ENCODE data around the gene CD276.

DNA sequence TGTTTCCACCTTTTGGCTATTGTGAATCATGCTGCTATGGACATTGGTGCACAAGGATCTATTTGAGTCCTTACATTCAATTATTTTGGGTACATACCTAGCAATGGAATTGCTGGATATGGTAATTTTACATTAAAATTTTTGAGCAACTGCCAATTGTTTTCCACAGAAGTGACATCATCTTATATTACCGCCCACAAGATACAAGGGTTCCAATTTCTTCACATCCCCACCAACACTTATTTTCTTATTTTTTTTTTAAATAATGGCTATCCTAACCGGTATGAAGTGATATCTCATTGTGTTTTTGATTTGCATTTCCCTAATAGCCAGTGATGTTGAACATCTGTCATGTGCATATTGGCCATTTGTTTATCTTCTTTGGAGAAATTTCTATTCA lies 28.5 kb upstream of the CD276 start:
- TF ChIP-seq POLR2A (IDR thresholded peaks at IDR 0.05; ENCODE audit: low read depth): no peak
- TF ChIP-seq, protein P1, sequence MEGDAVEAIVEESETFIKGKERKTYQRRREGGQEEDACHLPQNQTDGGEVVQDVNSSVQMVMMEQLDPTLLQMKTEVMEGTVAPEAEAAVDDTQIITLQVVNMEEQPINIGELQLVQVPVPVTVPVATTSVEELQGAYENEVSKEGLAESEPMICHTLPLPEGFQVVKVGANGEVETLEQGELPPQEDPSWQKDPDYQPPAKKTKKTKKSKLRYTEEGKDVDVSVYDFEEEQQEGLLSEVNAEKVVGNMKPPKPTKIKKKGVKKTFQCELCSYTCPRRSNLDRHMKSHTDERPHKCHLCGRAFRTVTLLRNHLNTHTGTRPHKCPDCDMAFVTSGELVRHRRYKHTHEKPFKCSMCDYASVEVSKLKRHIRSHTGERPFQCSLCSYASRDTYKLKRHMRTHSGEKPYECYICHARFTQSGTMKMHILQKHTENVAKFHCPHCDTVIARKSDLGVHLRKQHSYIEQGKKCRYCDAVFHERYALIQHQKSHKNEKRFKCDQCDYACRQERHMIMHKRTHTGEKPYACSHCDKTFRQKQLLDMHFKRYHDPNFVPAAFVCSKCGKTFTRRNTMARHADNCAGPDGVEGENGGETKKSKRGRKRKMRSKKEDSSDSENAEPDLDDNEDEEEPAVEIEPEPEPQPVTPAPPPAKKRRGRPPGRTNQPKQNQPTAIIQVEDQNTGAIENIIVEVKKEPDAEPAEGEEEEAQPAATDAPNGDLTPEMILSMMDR (IDR thresholded peaks at IDR 0.05): no peak

Measured in esophagus muscularis mucosa (tissue), 3 donors.